C4-2B (cell line): ENCODE measurements around the gene ADAMTS7.

Source experiments
- CTCF ChIP-seq: fragments of 450-650 bp; conservative IDR thresholded peaks from 2 replicates; pipeline ENCODE4 v1.5.1; 2017; ENCODE audit warnings: mild to moderate bottlenecking
- ZFX ChIP-seq: fragments of 450-650 bp; IDR thresholded peaks from 2 replicates; pipeline ENCODE4 v1.6.1; 2017

GRCh38 chr15:78836333-78836732 lies 25.1 kb upstream of the ADAMTS7 start:
- TF ChIP-seq CTCF, result no peak
- TF ChIP-seq ZFX, result no peak
